ENCODE data around the gene ATXN7L1.

GRCh38 chr7:105691680-105692564, 184.5 kb downstream of the ATXN7L1 start:
- TF ChIP-seq CTCF (conservative IDR thresholded peaks at IDR 0.05; ENCODE audit: low read length) (no peak), EZH2phosphoT487 (IDR thresholded peaks at IDR 0.05; ENCODE audit: borderline replicate concordance, low read depth, low read length) (no peak)

All from OCI-LY7 (cell line).